D721Med (cell line): Measurements from ENCODE around the gene FLAD1.

Experiments
- DNase-seq: peaks from one replicate; pipeline ENCODE4 v3.0.0; 2011; ENCODE audit warnings: low spot score; ENCODE audit not compliant: insufficient read length
- FAIRE-seq: peaks from 2 replicates; lab custom pipeline; 2011; peaks lifted over from hg19 to GRCh38; lab: Jason Lieb, UNC
- CTCF ChIP-seq: IDR thresholded peaks from 2 replicates; pipeline ENCODE4 v1.5.1; 2012; ENCODE audit warnings: mild to moderate bottlenecking, control low read depth; ENCODE audit not compliant: insufficient read depth; ENCODE audit errors: missing control alignments

Gene FLAD1

GRCh38 chr1:154954541-154954940 lies 28.6 kb upstream of the FLAD1 start:
- TF ChIP-seq CTCF, result no peak
- FAIRE-seq (no peak), DNase-seq (no peak)

GRCh38 chr1:154955039-154955717 lies 28.0 kb upstream of the FLAD1 start:
- DNase-seq (no peak), FAIRE-seq (no peak)
- no peak for TF ChIP-seq CTCF

- DNase-seq (peak; percentile 99), FAIRE-seq (peak; percentile 89)
- peak; percentile 25 for TF ChIP-seq CTCF
These were observed 27.2 kb upstream of the FLAD1 start, which contains the start of gene PBXIP1 for GRCh38 chr1:154955718-154956543. PBXIP1 (minus strand) TSS chr1:154956099; CDS start chr1:154953721, 2,378 bp downstream.

- DNase-seq (no peak), FAIRE-seq (no peak)
- no peak for TF ChIP-seq CTCF
These were observed 26.6 kb upstream of the FLAD1 start for GRCh38 chr1:154956544-154956941.

- TF ChIP-seq CTCF, result no peak
- FAIRE-seq (no peak), DNase-seq (no peak)
These were observed 26.0 kb upstream of the FLAD1 start for GRCh38 chr1:154957091-154957657.

GRCh38 chr1:154958036-154958435 lies 25.1 kb upstream of the FLAD1 start:
- no peak for TF ChIP-seq CTCF
- no peak for FAIRE-seq

More at GRCh38 chr1:154958036-154958435, 25.1 kb upstream of the FLAD1 start:
- no peak for DNase-seq
